ENCODE data around the gene SERPINB6.
"Not testable (repeated sequence)": the region's sequence is repeated elsewhere in the genome, so short reads cannot be mapped to it uniquely, and the experiment has no call there.

SERPINB6 gene

DNA sequence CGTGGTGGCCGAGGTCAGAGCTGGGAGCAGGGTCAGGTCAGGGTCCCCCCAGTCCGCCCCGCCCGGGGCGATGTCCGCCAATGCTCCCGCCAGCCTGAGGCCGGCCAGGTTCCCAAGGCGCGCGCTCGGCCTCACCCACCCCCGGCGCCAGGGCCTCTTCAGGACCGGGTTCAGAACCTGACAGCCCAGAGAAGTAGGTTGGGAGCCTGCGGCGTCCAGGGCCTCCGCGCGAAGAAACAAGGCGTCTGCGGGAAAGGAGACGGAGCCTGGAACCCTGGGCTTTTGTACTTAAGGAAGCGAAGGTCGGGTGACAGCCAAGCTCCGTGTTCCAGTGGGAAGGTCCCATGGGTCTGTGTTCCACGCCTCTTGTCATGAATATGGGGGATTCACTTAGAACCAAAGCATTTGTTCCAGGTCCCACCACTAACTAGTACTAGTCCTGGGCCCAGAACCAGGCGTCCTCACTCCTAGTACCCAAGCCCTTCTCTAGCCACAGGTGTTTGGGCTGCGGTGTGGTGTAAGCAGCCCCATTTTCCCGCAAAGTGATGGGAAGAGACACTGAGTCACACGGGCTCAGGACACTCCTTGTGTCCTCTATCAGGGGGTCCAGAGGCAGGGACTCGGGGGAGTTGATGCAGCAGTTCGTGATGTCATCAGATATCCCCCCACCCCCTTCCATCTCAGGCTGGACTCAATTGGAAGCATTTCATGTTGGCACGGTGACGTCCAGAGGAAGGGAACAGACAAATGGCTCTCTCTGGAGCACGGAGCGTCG is 67.8 kb downstream of the SERPINB6 start:
- DNase-seq = not testable (repeated sequence)

DNA sequence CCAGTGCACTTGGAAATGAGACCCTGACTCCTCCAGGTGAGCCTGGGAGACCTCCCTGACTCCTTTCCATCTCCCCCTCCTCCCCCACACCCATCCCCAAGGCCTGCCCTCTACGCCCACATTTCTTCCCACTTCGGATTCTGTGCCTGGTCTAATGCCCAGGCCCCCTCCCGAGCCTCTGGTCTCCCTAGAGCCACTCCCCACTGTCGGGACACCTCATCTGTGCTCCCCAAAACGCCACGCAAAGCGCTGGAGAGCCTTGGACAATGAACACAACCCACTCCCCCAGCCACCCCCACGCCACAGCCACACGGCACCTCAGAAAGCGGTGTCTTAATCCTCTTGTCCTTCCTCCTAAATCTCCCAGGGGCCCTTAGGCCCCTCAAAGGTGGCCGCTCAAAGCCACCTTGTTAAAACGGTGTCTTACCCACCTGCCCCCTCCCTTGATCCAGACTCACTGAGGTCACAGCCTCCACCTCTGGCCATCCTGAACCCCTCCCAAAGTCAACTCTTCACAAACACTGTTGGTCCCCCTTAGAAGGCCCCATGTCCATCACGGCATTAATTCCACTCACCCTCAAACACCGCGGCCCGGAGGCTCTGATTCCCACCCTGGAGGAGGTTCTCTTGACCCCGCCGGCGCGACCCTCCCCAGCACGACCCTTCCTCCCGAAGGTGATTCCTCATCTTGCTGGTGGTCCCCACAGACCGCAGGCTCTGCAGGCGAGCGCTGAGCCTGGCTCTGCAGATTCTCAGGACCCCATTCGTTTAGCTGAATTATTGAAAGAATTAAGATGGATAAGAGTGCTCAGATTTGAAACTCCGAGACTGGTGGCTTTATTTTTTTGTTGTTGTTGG is 69.5 kb downstream of the SERPINB6 start:
- not testable (repeated sequence) for DNase-seq

DNA sequence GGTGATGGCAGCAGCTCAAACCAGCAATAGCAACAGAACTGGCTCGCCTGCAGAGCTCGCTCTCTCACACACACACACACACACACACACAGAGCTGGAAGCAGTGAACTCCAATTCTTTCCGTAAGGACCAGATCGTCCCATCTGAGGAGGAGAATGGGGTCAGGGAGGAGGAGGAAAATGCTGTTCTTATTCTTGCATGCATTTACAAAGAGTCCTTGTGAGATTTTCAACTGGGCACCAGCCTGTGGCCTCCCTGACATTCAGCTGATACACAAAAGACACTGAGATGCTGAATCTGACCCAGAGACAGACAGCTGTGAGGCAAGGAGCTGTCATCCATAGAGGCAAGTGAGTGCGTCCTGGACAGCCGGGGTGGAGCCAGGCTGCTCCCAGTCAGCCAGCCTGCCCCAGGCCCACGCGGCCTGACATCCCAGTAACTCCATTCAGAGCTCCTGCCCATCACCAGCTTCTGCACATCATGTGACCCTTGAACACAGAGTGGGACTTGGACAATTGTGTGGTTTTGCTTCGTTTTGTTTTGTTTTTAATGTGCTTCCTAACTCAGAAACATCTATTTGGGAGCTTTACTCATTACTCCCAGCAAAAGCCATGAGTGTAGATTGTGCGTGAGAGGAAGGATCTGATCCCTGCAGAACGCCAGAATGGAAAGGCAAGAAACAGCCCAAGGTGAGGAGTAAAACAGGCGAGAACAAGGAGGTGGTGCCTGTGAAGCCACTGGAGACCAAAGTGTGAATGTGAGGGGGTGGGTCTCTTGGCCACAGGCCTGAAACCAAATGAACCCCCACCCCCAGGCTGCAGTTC is 70.3 kb downstream of the SERPINB6 start:
- no peak for DNase-seq

DNA sequence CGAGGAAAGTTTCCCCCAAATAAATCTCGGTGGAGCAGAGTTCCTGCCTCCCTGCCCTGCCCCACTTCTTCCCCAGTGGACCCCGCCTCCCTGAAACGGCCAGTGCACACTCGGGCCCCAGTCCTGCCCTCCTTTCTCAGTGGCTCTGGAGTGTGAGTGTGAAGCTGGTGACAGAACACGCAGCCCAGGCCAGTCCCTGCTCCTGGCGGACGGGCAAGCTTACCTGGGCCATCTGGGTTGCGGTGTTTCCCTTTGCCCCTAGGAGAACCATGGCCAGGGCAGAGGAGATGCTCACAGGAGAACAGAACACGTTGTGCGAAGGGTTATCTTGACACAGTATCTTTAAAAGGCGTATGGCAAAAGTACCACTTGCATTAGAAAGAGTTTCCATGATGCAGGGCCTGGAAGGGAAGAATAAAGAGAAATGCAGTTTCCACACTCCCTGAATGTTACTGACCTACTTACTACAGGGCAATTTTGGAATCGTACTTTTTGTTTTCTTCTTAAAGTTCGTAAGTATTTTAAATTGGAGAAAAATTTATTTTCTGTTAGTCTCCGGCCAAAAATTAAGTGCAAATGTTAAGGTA is 71.1 kb downstream of the SERPINB6 start:
- no peak for DNase-seq

DNA sequence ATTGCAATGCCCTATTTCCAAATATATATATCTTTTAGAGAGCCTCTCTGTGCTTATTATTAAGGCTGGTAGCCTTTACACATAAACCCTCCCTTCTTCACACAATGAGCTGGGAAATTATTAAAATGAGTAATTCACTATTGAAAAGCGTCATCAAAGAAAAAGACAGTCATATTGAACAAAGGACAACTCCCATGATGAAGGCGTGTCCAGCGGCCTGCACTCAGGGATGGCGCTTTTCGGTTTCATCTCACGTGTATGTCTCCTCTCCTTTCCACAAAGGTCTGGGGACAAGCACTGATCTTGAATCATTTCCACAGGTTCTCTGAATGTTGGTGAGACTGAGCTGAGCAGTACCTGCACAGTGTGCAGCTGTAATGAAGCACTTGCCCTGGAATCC is 71.8 kb downstream of the SERPINB6 start:
- DNase-seq = no peak
